ENCODE results near the gene TMEM109. TPM values are rescaled to one million over a fixed set of nuclear protein-coding genes. Genes with fewer than 3 reads are reported as not detected.

TMEM109 gene
- total and polyA plus RNA-seq, 2 of the 13 experiments (the other 11 are each of a cell fraction or from before 2014, with no cell fraction given): 7.7 to 18.0 TPM

GRCh38 chr11:60924110-60924905 lies 10.3 kb downstream of the TMEM109 start, which contains the start of gene TMEM132A:
Gene TMEM132A (plus strand): TSS chr11:60924460. CDS start chr11:60924634, 174 bp downstream.
- peaks cover 2 to 7% of the 10 kb centered on the region in 2 experiments; a peak in 4 of 5 replicates for H3K36me3 ChIP-seq (replicated peaks in 1 of 2; ENCODE audit: control insufficient read depth in 1 of 2, insufficient read depth in 2 of 2, low read length in 2 of 2)
- POLR2A ChIA-PET: interaction anchor here (1.1 kb wide), 3 partner anchors 9 to 19 kb away, joined by 3 to 7 read pairs (median 4); partner anchors contain the start of gene TMEM109
- no TSS peak for BruUV-seq (replicated peaks)
- TF ChIP-seq ATM (IDR thresholded peaks at IDR 0.05; ENCODE audit: borderline replicate concordance) (no peak), RFX5 (IDR thresholded peaks at IDR 0.05; ENCODE audit: low read depth, low read length) (no peak), TEAD3 (CRISPR knock-in tag; optimal IDR thresholded peaks at IDR 0.05; ENCODE audit: borderline replicate concordance) (peak; percentile 59), ZNF770 (CRISPR knock-in tag; IDR thresholded peaks at IDR 0.05) (no peak), ZSCAN21 (CRISPR knock-in tag; IDR thresholded peaks at IDR 0.05; ENCODE audit: borderline replicate concordance) (no peak), MED1 (CRISPR knock-in tag; IDR thresholded peaks at IDR 0.05) (0 out of 2 replicates have a peak, but pooled peaks have one; percentile 47), ZNF235 (CRISPR knock-in tag; IDR thresholded peaks at IDR 0.05; ENCODE audit: borderline replicate concordance) (no peak), KDM3A (CRISPR knock-in tag; IDR thresholded peaks at IDR 0.05; ENCODE audit: low read depth) (peak; percentile 71; the same call in 1 of the 2 replicates), ZNF7 (CRISPR knock-in tag; IDR thresholded peaks at IDR 0.05) (no peak), ZNF761 (CRISPR knock-in tag; conservative IDR thresholded peaks at IDR 0.05) (no peak), SYNCRIP (IDR thresholded peaks at IDR 0.05; ENCODE audit: insufficient read depth, low read depth, low read length) (no peak), CBFB (CRISPR knock-in tag; IDR thresholded peaks at IDR 0.05) (0 out of 2 replicates have a peak, but pooled peaks have one; percentile 46), MAFG (CRISPR knock-in tag; IDR thresholded peaks at IDR 0.05) (no peak), U2AF2 (IDR thresholded peaks at IDR 0.05; ENCODE audit: low read depth, low read length) (0 out of 2 replicates have a peak, but pooled peaks have one; percentile 37), ZNF18 (CRISPR knock-in tag; IDR thresholded peaks at IDR 0.05; ENCODE audit: insufficient replicate concordance) (no peak), FOXA1 (IDR thresholded peaks at IDR 0.05) (no peak), FOXA1 (CRISPR knock-in tag; IDR thresholded peaks at IDR 0.05) (no peak), ZNF678 (CRISPR knock-in tag; IDR thresholded peaks at IDR 0.05) (no peak)
- TF ChIP-seq, protein P1, sequence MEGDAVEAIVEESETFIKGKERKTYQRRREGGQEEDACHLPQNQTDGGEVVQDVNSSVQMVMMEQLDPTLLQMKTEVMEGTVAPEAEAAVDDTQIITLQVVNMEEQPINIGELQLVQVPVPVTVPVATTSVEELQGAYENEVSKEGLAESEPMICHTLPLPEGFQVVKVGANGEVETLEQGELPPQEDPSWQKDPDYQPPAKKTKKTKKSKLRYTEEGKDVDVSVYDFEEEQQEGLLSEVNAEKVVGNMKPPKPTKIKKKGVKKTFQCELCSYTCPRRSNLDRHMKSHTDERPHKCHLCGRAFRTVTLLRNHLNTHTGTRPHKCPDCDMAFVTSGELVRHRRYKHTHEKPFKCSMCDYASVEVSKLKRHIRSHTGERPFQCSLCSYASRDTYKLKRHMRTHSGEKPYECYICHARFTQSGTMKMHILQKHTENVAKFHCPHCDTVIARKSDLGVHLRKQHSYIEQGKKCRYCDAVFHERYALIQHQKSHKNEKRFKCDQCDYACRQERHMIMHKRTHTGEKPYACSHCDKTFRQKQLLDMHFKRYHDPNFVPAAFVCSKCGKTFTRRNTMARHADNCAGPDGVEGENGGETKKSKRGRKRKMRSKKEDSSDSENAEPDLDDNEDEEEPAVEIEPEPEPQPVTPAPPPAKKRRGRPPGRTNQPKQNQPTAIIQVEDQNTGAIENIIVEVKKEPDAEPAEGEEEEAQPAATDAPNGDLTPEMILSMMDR (CRISPR knock-in tag; IDR thresholded peaks at IDR 0.05): no peak

More at GRCh38 chr11:60924110-60924905, 10.3 kb downstream of the TMEM109 start, which contains the start of gene TMEM132A:
- peak; percentile 91 for ATAC-seq
- H3K4me2 ChIP-seq (ENCODE audit: low read depth, low read length): peak within 1 kb of the TSS; percentile 92
- H3K79me2 ChIP-seq (ENCODE audit: insufficient read depth, low read length): no peaks in the 10 kb centered on the region
- DNase-seq (ENCODE audit: low spot score): peak; percentile 37
- peak within 1 kb of the TSS; percentile 56 for H3K9ac ChIP-seq (ENCODE audit: insufficient read depth, low read depth, low read length)
- no peaks in the 10 kb centered on the region for H3K9me3 ChIP-seq (ENCODE audit: low read length)
- intact Hi-C loops (cut with micrococcal nuclease; ENCODE audit: unreplicated experiment): no loop called here
- H3K4me1 ChIP-seq (ENCODE audit: insufficient read depth, low read length): peaks cover 24% of the 10 kb centered on the region
- H3K4me3 ChIP-seq (replicated peaks in 1 of 3; ENCODE audit: insufficient read depth in 1 of 3, low read depth in 2 of 3, low read length in 3 of 3): peak within 1 kb of the TSS; percentile 57 to 75 (median 73)
- H4K20me1 ChIP-seq (ENCODE audit: insufficient read depth, low read length): no peaks in the 10 kb centered on the region
- in situ Hi-C loops (cut with HindIII; ENCODE audit: extremely low pct_ligation_motif_present, low pct_unique_long_range_greater_than_20kb): no loop called here
- CTCF ChIA-PET (ENCODE audit: low intra/inter-chr PET ratio, low total read pairs): no interaction called here
- H2AFZ ChIP-seq (ENCODE audit: low read length): no peak within 1 kb of the TSS
- no peak within 1 kb of the TSS for H3K27ac ChIP-seq (ENCODE audit: extremely low read length, insufficient read depth, low read length)
- FAIRE-seq: no peak
- WGBS (ENCODE audit: low lambda C conversion rate): 3% methylated on average over 8 of the region's 69 CpGs
- H3K27me3 ChIP-seq (ENCODE audit: control insufficient read depth in 1 of 2, insufficient read depth in 2 of 2, low read length in 2 of 2): no peaks in the 10 kb centered on the region; a peak in 1 of 5 replicates
